SK-N-MC (cell line): ENCODE data around the gene PRSS1.
"Not testable (repeated sequence)": the region's sequence is repeated elsewhere in the genome, so short reads cannot be mapped to it uniquely, and the experiment has no call there.

Experiments
- DNase-seq: peaks from one replicate; pipeline ENCODE4 v3.0.0-alpha.2; 2011; ENCODE audit warnings: low read depth, low spot score
- H3K27ac ChIP-seq: fragments of 200-600 bp; sonication (generic); 2 replicates; pipeline ENCODE4 v1.5.1; 2016; ENCODE audit warnings: mixed run types
- H3K36me3 ChIP-seq: fragments of 200-600 bp; sonication (generic); 2 replicates; pipeline ENCODE4 v1.6.1; 2017; ENCODE audit warnings: antibody characterized with exemption, low read length, mixed read lengths; ENCODE audit not compliant: insufficient read depth
- H3K4me3 ChIP-seq: fragments of 200-600 bp; sonication (generic); 2 replicates; pipeline ENCODE4 v1.5.1; 2016
- H3K9ac ChIP-seq: fragments of 200-600 bp; sonication (generic); 2 replicates; pipeline ENCODE4 v1.8.0; 2017; ENCODE audit warnings: mixed run types, mixed read lengths; ENCODE audit not compliant: insufficient read length
- H3K9me3 ChIP-seq: fragments of 200-600 bp; sonication (generic); 2 replicates; pipeline ENCODE4 v1.6.1; 2017; ENCODE audit warnings: low read depth, mild to moderate bottlenecking, antibody characterized with exemption, low read length, moderate library complexity, mixed read lengths
- EZH2 ChIP-seq: fragments of 200-600 bp; sonication (generic); IDR thresholded peaks from one replicate; pipeline ENCODE4 v1.6.1; 2017; ENCODE audit warnings: antibody characterized with exemption
- FOXP2 ChIP-seq: optimal IDR thresholded peaks from 2 replicates; pipeline ENCODE3; 2011; ENCODE audit warnings: mild to moderate bottlenecking, moderate library complexity; ENCODE audit not compliant: insufficient read depth; ENCODE audit errors: extremely low read length, control extremely low read depth
- POLR2AphosphoS5 ChIP-seq: IDR thresholded peaks from 2 replicates; pipeline ENCODE4 v1.6.1; 2012; ENCODE audit warnings: mild to moderate bottlenecking, low read depth, low read length, borderline replicate concordance

Gene PRSS1

GRCh38 chr7:142749218-142749993, at the start of gene PRSS1:
TSS of gene PRSS1 (plus strand) at chr7:142749472. CDS start at chr7:142749485, 13 bp downstream.
- TF ChIP-seq EZH2: no peak
- TF ChIP-seq POLR2AphosphoS5: no peak
- DNase-seq: no peak
- Histone ChIP-seq H3K9me3 (no peaks in the 10 kb centered on the region), H3K27ac (no peak within 1 kb of the TSS), H3K4me3 (no peak within 1 kb of the TSS), H3K36me3 (no peaks in the 10 kb centered on the region), H3K9ac (no peak within 1 kb of the TSS)

- not testable (repeated sequence) for H3K36me3 ChIP-seq, H3K9ac ChIP-seq, H3K9me3 ChIP-seq, H3K27ac ChIP-seq, H3K4me3 ChIP-seq, DNase-seq
These were observed 48.3 kb upstream of the PRSS1 start for GRCh38 chr7:142700935-142701334.

- no peak for TF ChIP-seq EZH2
- TF ChIP-seq FOXP2: no peak
- no peak for TF ChIP-seq POLR2AphosphoS5
- Histone ChIP-seq H3K36me3 (no peaks in the 10 kb centered on the region), H3K4me3 (no peak overlapping the region), H3K9ac (no peak overlapping the region), H3K9me3 (no peaks in the 10 kb centered on the region), H3K27ac (no peak overlapping the region)
- DNase-seq: no peak
These were observed 45.5 kb upstream of the PRSS1 start for GRCh38 chr7:142703655-142704305.

- not testable (repeated sequence) for H3K27ac ChIP-seq, H3K4me3 ChIP-seq, DNase-seq, H3K9me3 ChIP-seq, H3K9ac ChIP-seq, H3K36me3 ChIP-seq
These were observed 40.5 kb upstream of the PRSS1 start for GRCh38 chr7:142708726-142709125.

- H3K9me3 ChIP-seq: no peaks in the 10 kb centered on the region
- no peak overlapping the region for H3K4me3 ChIP-seq
- no peak overlapping the region for H3K9ac ChIP-seq
- no peak overlapping the region for H3K27ac ChIP-seq
- TF ChIP-seq FOXP2 (no peak), EZH2 (no peak), POLR2AphosphoS5 (no peak)
- DNase-seq: no peak
- H3K36me3 ChIP-seq: no peaks in the 10 kb centered on the region
These were observed 39.4 kb upstream of the PRSS1 start for GRCh38 chr7:142709921-142710320.

GRCh38 chr7:142711196-142711595, 38.1 kb upstream of the PRSS1 start:
- Histone ChIP-seq H3K36me3 (no peaks in the 10 kb centered on the region), H3K9ac (no peak overlapping the region), H3K9me3 (no peaks in the 10 kb centered on the region), H3K4me3 (no peak overlapping the region), H3K27ac (no peak overlapping the region)
- no peak for TF ChIP-seq EZH2
- TF ChIP-seq POLR2AphosphoS5: no peak
- TF ChIP-seq FOXP2: no peak
- DNase-seq: no peak

GRCh38 chr7:142711746-142712616, 37.3 kb upstream of the PRSS1 start:
- H3K4me3 ChIP-seq: no peak overlapping the region
- TF ChIP-seq FOXP2 (no peak), EZH2 (no peak), POLR2AphosphoS5 (no peak)
- DNase-seq: no peak

GRCh38 chr7:142712617-142712957, 36.7 kb upstream of the PRSS1 start:
- Histone ChIP-seq H3K27ac (no peak overlapping the region), H3K36me3 (no peaks in the 10 kb centered on the region), H3K9me3 (no peaks in the 10 kb centered on the region), H3K9ac (no peak overlapping the region), H3K4me3 (no peak overlapping the region)
- DNase-seq: no peak
- no peak for TF ChIP-seq EZH2
- no peak for TF ChIP-seq POLR2AphosphoS5
- no peak for TF ChIP-seq FOXP2

More at GRCh38 chr7:142711746-142712616, 37.3 kb upstream of the PRSS1 start:
- Histone ChIP-seq H3K9ac (no peak overlapping the region), H3K9me3 (no peaks in the 10 kb centered on the region), H3K27ac (no peak overlapping the region), H3K36me3 (no peaks in the 10 kb centered on the region)

- Histone ChIP-seq H3K4me3 (no peak overlapping the region), H3K9ac (no peak overlapping the region), H3K36me3 (no peaks in the 10 kb centered on the region), H3K9me3 (no peaks in the 10 kb centered on the region), H3K27ac (no peak overlapping the region)
- no peak for DNase-seq
- TF ChIP-seq FOXP2 (no peak), EZH2 (no peak), POLR2AphosphoS5 (no peak)
These were observed 34.9 kb upstream of the PRSS1 start for GRCh38 chr7:142714375-142714774.
